CD4-positive, alpha-beta T cell treated with Interleukin-6 at 100 ng/mL for 8 hours (primary cell): ENCODE results near the gene RBM33.

Experiments
- DNase-seq: peaks from one replicate; pipeline ENCODE4 v3.0.0-alpha.2; 2020; ENCODE audit warnings: mixed read lengths, low spot score

The RBM33 gene

DNA sequence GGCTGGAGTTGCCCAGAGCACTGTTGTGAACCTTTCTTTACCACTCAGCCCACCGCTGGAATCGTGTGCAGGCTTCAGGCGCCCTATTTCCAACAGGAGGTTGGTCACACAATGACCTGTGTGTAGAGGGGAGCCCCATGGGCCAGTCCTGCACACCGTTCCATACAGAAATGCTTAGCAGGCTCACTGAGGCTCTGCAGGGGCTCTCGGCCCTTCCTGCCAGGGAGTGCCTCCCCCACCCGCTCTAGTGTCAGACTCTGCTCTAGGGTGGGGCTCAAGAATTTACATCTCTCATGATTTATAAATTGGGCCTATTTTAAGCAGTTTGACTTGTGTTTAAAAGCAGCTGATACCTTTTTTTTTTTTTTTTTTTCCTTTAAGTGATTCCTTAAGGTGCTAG is 125.8 kb downstream of the RBM33 start:
- DNase-seq = no peak

DNA sequence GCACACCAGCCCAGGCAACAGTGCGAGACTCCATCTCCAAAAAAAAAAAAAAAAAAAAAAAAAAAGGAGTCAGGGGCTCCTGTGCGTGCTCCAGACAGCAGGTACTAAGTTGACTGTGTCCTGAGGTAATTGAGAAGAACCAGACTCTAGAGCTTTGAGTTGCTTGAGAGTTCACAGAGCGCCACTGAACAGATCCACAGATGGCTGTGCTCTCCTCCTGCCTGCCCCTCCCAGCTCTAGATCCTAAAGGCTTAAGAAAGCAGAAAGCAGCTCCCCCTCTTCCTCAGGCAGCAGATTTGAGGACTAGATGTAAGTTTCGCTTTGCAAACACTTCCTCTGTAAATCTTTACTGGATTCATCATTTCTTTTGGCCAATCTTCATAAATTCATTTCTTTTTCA is 129.1 kb downstream of the RBM33 start:
- no peak for DNase-seq

DNA sequence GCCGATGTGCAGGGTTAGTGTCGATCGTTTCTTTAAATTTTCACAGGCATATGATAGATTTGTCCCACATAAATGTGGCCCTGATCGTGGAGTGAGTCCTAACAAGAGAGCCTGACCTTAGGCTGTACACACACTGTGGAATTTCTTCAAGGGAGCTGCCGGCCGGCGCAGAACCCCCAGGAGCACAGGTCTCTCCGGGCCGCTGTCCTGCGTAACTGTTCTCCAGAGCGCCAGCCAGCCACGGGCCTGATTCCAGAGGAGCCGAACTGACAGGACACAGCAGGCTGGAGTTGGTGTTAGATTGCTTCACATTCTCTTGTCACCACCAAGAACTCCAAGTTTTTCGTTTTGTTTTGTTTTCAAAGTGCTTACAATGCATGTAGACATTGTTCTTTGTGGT is 130.5 kb downstream of the RBM33 start:
- no peak for DNase-seq

- no peak for DNase-seq
These were observed 131.2 kb downstream of the RBM33 start for GRCh38 chr7:155775691-155776090.

- DNase-seq = no peak
These were observed 132.1 kb downstream of the RBM33 start for GRCh38 chr7:155776606-155777005.

DNA sequence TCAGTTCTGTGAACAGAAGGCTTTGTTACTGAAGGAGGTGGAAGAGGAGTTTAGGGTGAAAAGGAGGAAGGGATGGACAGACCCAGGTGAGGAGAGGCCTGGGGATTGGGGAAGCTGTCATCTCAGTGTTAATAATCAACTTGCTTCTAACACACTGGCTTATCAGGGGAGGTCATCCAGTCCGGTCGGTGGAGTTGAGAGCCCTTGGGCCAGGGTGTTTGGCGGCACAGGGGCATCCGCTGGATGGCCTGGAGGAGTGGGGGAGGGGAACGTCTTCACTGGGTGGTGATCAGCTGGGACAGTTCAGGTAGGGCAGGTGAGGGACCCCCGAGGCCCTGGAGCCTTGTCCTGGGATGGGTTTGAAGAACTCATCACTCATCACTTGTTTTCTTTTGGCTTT is 133.9 kb downstream of the RBM33 start:
- no peak for DNase-seq

DNA sequence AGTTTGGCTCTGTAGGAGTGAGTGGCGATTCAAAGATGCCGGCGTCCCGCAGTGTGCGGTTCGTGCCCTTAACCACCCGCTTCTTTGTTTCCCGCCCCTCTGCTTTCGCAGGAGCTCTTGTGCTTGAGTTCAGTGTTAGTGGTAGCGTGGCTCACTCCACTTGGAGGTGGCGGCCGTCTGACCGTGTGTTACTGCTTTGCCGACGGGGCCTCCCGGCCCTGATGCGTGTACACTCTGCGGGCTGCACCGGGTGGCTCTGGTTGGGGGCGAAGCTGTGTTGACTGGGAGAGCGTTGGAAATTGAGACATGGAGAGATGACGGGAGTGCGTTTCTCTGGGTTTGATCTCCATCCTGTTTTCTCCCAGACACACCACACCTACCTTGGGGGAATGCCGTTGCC is 136.4 kb downstream of the RBM33 start:
- DNase-seq = no peak

DNA sequence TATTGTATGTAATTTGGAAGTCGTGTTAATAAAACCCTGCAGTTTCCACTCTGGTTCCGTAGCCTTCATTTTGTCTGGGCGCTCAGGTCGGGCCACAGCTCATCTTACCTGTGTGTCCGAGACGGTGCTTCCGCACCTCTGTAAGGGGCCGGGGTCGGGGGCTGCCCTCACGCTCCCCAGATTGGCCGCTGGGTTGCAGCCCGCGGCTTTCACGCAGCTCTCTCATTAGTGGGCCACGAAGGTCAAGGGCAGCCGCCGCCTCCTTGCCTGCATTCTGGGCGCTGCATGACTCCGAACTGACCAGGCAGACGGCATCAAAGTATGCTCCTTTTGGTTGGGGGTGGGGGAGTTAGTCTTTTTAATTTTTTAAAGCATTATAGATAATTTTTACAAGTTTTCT is 137.0 kb downstream of the RBM33 start:
- no peak for DNase-seq

- DNase-seq = no peak
These were observed 138.0 kb downstream of the RBM33 start for GRCh38 chr7:155782466-155782865.

GRCh38 chr7:155785536-155785935 is 141.1 kb downstream of the RBM33 start:
- DNase-seq = no peak

- DNase-seq = no peak
These were observed 142.0 kb downstream of the RBM33 start for GRCh38 chr7:155786491-155786890.

GRCh38 chr7:155787171-155787851 is 142.8 kb downstream of the RBM33 start:
- no peak for DNase-seq

DNA sequence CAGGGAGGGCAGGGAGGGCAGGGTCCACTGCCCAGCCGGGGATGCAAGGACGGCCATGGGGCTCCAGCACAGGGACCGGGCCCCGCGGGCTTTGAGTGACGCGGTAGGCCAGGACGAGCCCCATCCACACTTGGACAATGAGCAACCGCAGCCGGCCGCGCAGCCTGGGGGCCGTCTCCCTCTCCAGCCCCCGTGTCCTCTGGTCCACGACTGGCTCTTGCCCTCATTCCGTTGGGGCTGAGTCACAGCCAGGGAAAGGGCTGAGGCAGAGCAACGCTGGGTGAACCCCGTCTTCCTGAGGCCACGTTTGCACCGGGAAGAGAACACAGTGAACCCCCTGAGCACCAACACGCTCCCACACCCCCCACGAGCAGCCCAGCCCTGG is 144.1 kb downstream of the RBM33 start:
- no peak for DNase-seq

GRCh38 chr7:155789001-155789725 is 144.7 kb downstream of the RBM33 start:
- DNase-seq = no peak

GRCh38 chr7:155790666-155791065 is 146.2 kb downstream of the RBM33 start:
- no peak for DNase-seq

- no peak for DNase-seq
These were observed 146.8 kb downstream of the RBM33 start for GRCh38 chr7:155791214-155791737.

DNA sequence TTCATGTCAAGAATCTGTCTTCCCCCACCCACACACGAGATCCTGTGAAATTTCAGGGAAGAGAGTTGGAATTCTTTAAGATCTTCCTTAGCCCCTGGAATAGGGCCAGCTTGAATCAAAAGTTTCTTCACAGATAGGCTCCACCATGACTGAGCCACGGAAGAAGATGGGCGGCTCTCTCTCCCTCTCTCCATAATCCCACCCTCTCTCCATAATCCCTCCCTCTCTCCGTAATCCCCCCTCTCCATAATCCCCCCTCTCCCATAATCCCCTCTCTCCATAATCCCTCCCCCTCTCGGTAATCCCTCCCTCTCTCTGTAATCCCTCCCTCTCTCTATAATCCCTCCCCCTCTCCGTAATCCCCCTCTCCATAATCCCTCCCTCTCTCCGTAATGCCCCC is 147.4 kb downstream of the RBM33 start:
- DNase-seq = no peak

DNA sequence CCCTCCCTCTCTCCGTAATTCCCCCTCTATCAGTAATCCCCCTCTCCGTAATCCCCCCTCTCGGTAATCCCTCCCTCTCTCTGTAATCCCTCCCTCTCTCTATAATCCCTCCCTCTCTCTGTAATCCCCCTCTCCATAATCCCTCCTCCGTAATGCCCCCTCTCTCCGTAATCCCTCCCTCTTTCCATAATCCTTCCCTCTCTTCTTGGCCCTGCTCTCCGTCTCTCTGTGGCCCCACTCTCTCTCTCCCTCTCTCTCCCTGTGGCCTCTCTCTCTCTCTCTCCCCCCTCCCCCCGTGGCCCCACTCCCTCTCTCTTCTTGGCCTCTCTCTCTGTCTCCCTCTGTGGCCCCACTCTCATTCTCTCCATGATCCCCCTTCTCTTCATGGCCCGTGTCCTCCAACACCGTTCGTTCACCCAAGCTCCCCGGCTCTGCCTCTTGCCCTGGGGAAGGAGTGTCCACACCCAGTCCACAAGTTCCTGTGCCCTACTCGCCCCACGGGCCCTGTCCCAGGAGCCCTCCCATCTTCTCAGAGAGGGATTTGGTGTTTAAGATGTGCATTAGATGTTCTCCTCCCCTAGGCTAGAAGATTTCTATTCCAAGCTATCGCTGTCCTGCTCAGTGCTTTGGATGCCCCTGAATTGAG is 148.0 kb downstream of the RBM33 start:
- no peak for DNase-seq

GRCh38 chr7:155792999-155793560 is 148.6 kb downstream of the RBM33 start:
- no peak for DNase-seq

DNA sequence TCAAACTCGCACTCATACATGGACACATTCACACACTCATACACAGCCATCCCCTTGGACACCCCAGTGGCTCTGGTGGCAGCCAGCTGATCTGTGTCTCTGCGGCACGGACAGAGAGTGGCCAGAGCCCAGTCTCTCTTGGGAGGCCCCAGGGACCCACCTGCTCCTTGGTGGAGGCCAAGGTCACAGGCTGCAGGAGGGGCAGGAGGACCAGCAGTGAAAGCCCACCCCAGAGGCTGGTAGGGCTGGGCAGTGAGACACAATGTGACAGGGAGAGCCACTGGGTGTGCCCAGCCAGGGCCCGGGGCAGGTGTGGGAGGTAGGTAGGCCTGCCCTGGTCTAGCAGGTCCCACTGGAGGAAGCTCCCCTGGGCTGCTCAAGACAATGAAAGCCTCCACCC is 149.3 kb downstream of the RBM33 start:
- DNase-seq = no peak

DNA sequence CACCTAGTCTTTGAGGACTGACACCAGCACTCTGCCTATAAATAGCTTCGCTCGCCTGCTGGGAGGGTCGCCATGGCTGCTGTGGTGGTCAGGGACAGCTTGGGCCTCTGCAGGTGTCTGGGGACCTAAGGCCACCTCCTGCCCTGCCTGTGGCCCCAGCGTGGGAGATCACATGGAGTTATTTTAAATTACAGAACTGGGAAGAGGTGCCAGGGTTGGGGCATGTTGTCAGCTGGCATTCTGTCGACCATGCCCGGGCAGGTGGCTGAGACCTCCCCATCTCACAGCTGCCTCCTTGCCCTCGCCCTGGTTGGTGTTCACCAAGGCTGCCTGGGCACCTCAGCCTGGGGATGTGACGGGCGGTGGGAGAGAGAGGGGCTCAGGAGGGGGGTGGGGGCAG is 149.7 kb downstream of the RBM33 start:
- no peak for DNase-seq

- DNase-seq = no peak
These were observed 150.9 kb downstream of the RBM33 start for GRCh38 chr7:155795401-155795800.

DNA sequence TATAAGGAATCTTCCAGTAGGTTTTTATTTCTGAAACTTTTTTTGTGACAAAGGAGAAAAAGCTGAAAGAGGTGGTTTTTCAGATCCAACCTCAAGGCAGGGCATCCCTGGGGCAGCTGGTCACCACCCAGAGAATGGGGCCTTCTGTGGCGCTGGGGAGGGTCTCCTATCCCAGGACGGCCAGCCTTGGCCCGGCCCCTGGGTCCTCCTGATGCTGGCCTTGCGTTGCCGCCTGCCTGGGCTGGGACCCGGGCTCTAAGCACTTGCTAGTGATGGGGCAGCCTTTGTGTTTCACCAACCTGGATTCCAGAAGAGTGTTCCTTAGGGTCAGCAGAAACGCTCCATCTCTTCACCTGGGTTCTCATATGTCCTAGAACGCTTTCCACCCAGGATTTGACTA is 151.5 kb downstream of the RBM33 start:
- DNase-seq = no peak
